Activated T-helper 1 cell treated with Interleukin-2 at 50 U/mL for 16 hours (primary cell): ENCODE measurements around the gene ANLN.
A peak's percentile ranks its signal among the peaks of the same experiment; 100 is the strongest.
"Not testable (repeated sequence)": the region's sequence is repeated elsewhere in the genome, so short reads cannot be mapped to it uniquely, and the experiment has no call there.

Source experiments
- DNase-seq: peaks from one replicate; pipeline ENCODE4 v3.0.0-alpha.2; 2020; ENCODE audit warnings: low read depth

ANLN gene

GRCh38 chr7:36379831-36380504, 9.7 kb upstream of the ANLN start:
- no peak for DNase-seq

- DNase-seq = no peak
These were observed 8.6 kb upstream of the ANLN start for GRCh38 chr7:36381056-36381455.

GRCh38 chr7:36383284-36383683, 6.4 kb upstream of the ANLN start:
- DNase-seq = not testable (repeated sequence)

GRCh38 chr7:36385646-36386045, 4.0 kb upstream of the ANLN start:
- not testable (repeated sequence) for DNase-seq

GRCh38 chr7:36387435-36388231, 2.0 kb upstream of the ANLN start:
- DNase-seq = no peak

GRCh38 chr7:36388423-36388822, 1.2 kb upstream of the ANLN start:
- DNase-seq = no peak

GRCh38 chr7:36390199-36391090, 783 bp downstream of the ANLN start:
- peak; percentile 21 for DNase-seq

- DNase-seq = no peak
These were observed 2.0 kb downstream of the ANLN start for GRCh38 chr7:36391436-36392198.

GRCh38 chr7:36393826-36394225, 4.2 kb downstream of the ANLN start:
- no peak for DNase-seq

- no peak for DNase-seq
These were observed 5.7 kb downstream of the ANLN start for GRCh38 chr7:36395171-36395894.

GRCh38 chr7:36396150-36396549, 6.5 kb downstream of the ANLN start:
- no peak for DNase-seq

- DNase-seq = no peak
These were observed 10.4 kb downstream of the ANLN start for GRCh38 chr7:36400036-36400435.

GRCh38 chr7:36400606-36401005, 10.9 kb downstream of the ANLN start:
- no peak for DNase-seq

- DNase-seq = no peak
These were observed 13.8 kb downstream of the ANLN start for GRCh38 chr7:36403452-36403851.

- DNase-seq = no peak
These were observed 15.2 kb downstream of the ANLN start for GRCh38 chr7:36404639-36405408.

- no peak for DNase-seq
These were observed 15.7 kb downstream of the ANLN start for GRCh38 chr7:36405409-36405803.

- DNase-seq = no peak
These were observed 16.5 kb downstream of the ANLN start for GRCh38 chr7:36406156-36406555.

- DNase-seq = no peak
These were observed 18.2 kb downstream of the ANLN start for GRCh38 chr7:36407636-36408550.

- DNase-seq = no peak
These were observed 18.9 kb downstream of the ANLN start for GRCh38 chr7:36408589-36408988.
